ENCODE measurements around the gene ADAM15.

Gene ADAM15

GRCh38 chr1:155076371-155076770, 25.3 kb downstream of the ADAM15 start:
- peaks cover 19% of the 10 kb centered on the region for H3F3A ChIP-seq (ENCODE audit: control insufficient read depth, insufficient read depth)
- TF ChIP-seq, protein P1, sequence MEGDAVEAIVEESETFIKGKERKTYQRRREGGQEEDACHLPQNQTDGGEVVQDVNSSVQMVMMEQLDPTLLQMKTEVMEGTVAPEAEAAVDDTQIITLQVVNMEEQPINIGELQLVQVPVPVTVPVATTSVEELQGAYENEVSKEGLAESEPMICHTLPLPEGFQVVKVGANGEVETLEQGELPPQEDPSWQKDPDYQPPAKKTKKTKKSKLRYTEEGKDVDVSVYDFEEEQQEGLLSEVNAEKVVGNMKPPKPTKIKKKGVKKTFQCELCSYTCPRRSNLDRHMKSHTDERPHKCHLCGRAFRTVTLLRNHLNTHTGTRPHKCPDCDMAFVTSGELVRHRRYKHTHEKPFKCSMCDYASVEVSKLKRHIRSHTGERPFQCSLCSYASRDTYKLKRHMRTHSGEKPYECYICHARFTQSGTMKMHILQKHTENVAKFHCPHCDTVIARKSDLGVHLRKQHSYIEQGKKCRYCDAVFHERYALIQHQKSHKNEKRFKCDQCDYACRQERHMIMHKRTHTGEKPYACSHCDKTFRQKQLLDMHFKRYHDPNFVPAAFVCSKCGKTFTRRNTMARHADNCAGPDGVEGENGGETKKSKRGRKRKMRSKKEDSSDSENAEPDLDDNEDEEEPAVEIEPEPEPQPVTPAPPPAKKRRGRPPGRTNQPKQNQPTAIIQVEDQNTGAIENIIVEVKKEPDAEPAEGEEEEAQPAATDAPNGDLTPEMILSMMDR (IDR thresholded peaks at IDR 0.05; ENCODE audit: low read depth, low read length, poor library complexity, severe bottlenecking) = no peak
- no peak for TF ChIP-seq EZH2phosphoT487 (IDR thresholded peaks at IDR 0.05; ENCODE audit: borderline replicate concordance, low read length)
- no peaks in the 10 kb centered on the region for H3K9me3 ChIP-seq (ENCODE audit: control insufficient read depth, insufficient read depth, low read length)
- H3K4me1 ChIP-seq (ENCODE audit: control insufficient read depth, low read length) = peaks cover 87% of the 10 kb centered on the region
- no peak overlapping the region for H3K27ac ChIP-seq (ENCODE audit: low read depth, low read length)
- peaks cover 32% of the 10 kb centered on the region for H3K27me3 ChIP-seq (ENCODE audit: control insufficient read depth, low read length)
- H3K79me2 ChIP-seq (ENCODE audit: control insufficient read depth, low read length) = no peaks in the 10 kb centered on the region
- H3K36me3 ChIP-seq (ENCODE audit: control insufficient read depth, low read length) = no peaks in the 10 kb centered on the region
- H3K9me2 ChIP-seq (replicated peaks; ENCODE audit: control insufficient read depth, low read length) = no peaks in the 10 kb centered on the region
- no peaks in the 10 kb centered on the region for H4K20me1 ChIP-seq (ENCODE audit: control insufficient read depth, insufficient read depth, low read depth, low read length)
- H3K4me2 ChIP-seq (ENCODE audit: low read length) = no peak overlapping the region
- H3K4me3 ChIP-seq (ENCODE audit: low read length) = no peak overlapping the region

- Histone ChIP-seq H4K20me1 (ENCODE audit: control insufficient read depth, insufficient read depth, low read depth, low read length) (no peaks in the 10 kb centered on the region), H3K9me3 (ENCODE audit: control insufficient read depth, insufficient read depth, low read length) (no peaks in the 10 kb centered on the region), H3K36me3 (ENCODE audit: control insufficient read depth, low read length) (no peaks in the 10 kb centered on the region), H3K79me2 (ENCODE audit: control insufficient read depth, low read length) (no peaks in the 10 kb centered on the region), H3K4me1 (ENCODE audit: control insufficient read depth, low read length) (peaks cover 87% of the 10 kb centered on the region), H3K4me2 (ENCODE audit: low read length) (no peak overlapping the region), H3K4me3 (ENCODE audit: low read length) (no peak overlapping the region), H3K9me2 (replicated peaks; ENCODE audit: control insufficient read depth, low read length) (no peaks in the 10 kb centered on the region), H3K27me3 (ENCODE audit: control insufficient read depth, low read length) (peaks cover 42% of the 10 kb centered on the region), H3K27ac (ENCODE audit: low read depth, low read length) (no peak overlapping the region), H3F3A (ENCODE audit: control insufficient read depth, insufficient read depth) (peaks cover 15% of the 10 kb centered on the region; the same call in 1 of the 2 replicates)
- no peak for TF ChIP-seq EZH2phosphoT487 (IDR thresholded peaks at IDR 0.05; ENCODE audit: borderline replicate concordance, low read length)
- TF ChIP-seq, protein P1 (IDR thresholded peaks at IDR 0.05; ENCODE audit: low read depth, low read length, poor library complexity, severe bottlenecking) = no peak
Observed at GRCh38 chr1:155077346-155077745, 26.2 kb downstream of the ADAM15 start.

GRCh38 chr1:155077758-155078445, 26.8 kb downstream of the ADAM15 start:
- Histone ChIP-seq H3K4me1 (ENCODE audit: control insufficient read depth, low read length) (peaks cover 87% of the 10 kb centered on the region), H3K9me2 (replicated peaks; ENCODE audit: control insufficient read depth, low read length) (no peaks in the 10 kb centered on the region), H3K27me3 (ENCODE audit: control insufficient read depth, low read length) (peaks cover 47% of the 10 kb centered on the region), H3F3A (ENCODE audit: control insufficient read depth, insufficient read depth) (peaks cover 10% of the 10 kb centered on the region; the same call in 1 of the 2 replicates), H3K4me2 (ENCODE audit: low read length) (no peak overlapping the region; the same call in 1 of the 2 replicates), H3K27ac (ENCODE audit: low read depth, low read length) (no peak overlapping the region), H3K9me3 (ENCODE audit: control insufficient read depth, insufficient read depth, low read length) (no peaks in the 10 kb centered on the region), H3K4me3 (ENCODE audit: low read length) (no peak overlapping the region), H4K20me1 (ENCODE audit: control insufficient read depth, insufficient read depth, low read depth, low read length) (no peaks in the 10 kb centered on the region), H3K36me3 (ENCODE audit: control insufficient read depth, low read length) (no peaks in the 10 kb centered on the region), H3K79me2 (ENCODE audit: control insufficient read depth, low read length) (no peaks in the 10 kb centered on the region)
- TF ChIP-seq, protein P1 (IDR thresholded peaks at IDR 0.05; ENCODE audit: low read depth, low read length, poor library complexity, severe bottlenecking) = no peak
- TF ChIP-seq EZH2phosphoT487 (IDR thresholded peaks at IDR 0.05; ENCODE audit: borderline replicate concordance, low read length) = no peak

Data from DOHH2 (cell line).